OCI-LY7 (cell line): ENCODE measurements around the gene UCHL1. TPM values are rescaled to one million over a fixed set of nuclear protein-coding genes. Genes with fewer than 3 reads are reported as not detected.

Experiments
- BruUV-seq: library from RNA; stranded (reverse); fragments of 400-500 nt; replicated peaks from 2 replicates; lab custom pipeline; 2021; lab: Mats Ljungman, UMichigan
- CTCF ChIA-PET: fragments of 300-600 bp; sonication (Branson Sonifier 250); formaldehyde crosslinking; loops from one replicate; lab custom pipeline; 2022; ENCODE audit warnings: antibody characterized with exemption; ENCODE audit not compliant: unreplicated experiment; lab: Charles Lee
- POLR2A ChIA-PET: fragments of 300-600 bp; sonication (Branson Sonifier 250); formaldehyde crosslinking; loops from one replicate; lab custom pipeline; 2022; ENCODE audit warnings: antibody characterized with exemption; lab: Charles Lee
- DNase-seq: peaks from one replicate; pipeline ENCODE4 v3.0.0-alpha.2; 2015; ENCODE audit warnings: low spot score
- H2AFZ ChIP-seq: fragments of 200-600 bp; sonication (generic), shearing (Covaris generic); 2 replicates; pipeline ENCODE4 v1.6.1; 2014; ENCODE audit warnings: mild to moderate bottlenecking, antibody characterized with exemption, low read length, moderate library complexity
- H3K27ac ChIP-seq: fragments of 200-600 bp; sonication (generic); 2 replicates; pipeline ENCODE4 v1.5.1; 2014; ENCODE audit warnings: mixed run types, low read depth, mild to moderate bottlenecking, moderate library complexity, low read length, inconsistent platforms; ENCODE audit not compliant: poor library complexity, severe bottlenecking
- H3K36me3 ChIP-seq: fragments of 200-600 bp; sonication (generic); 2 replicates; pipeline ENCODE4 v1.6.1; 2014; ENCODE audit warnings: mild to moderate bottlenecking, antibody characterized with exemption, low read length, moderate library complexity, mixed read lengths; ENCODE audit not compliant: insufficient read depth
- H3K4me1 ChIP-seq: fragments of 200-600 bp; sonication (generic); 2 replicates; pipeline ENCODE4 v1.5.1; 2014; ENCODE audit warnings: mild to moderate bottlenecking, low read length; ENCODE audit not compliant: insufficient read depth, poor library complexity, severe bottlenecking
- H3K4me2 ChIP-seq: fragments of 200-600 bp; sonication (generic); 2 replicates; pipeline ENCODE4 v1.6.1; 2014; ENCODE audit warnings: mild to moderate bottlenecking, low read length
- H3K4me3 ChIP-seq: fragments of 200-600 bp; sonication (generic); 2 replicates; pipeline ENCODE4 v1.5.1; 2014; ENCODE audit warnings: mild to moderate bottlenecking, low read depth, low read length; ENCODE audit not compliant: poor library complexity, severe bottlenecking
- H3K79me2 ChIP-seq: fragments of 200-600 bp; sonication (generic); 2 replicates; pipeline ENCODE4 v1.6.1; 2016; ENCODE audit warnings: low read depth, mild to moderate bottlenecking, low read length, moderate library complexity, mixed read lengths; ENCODE audit not compliant: insufficient read depth
- H3K9me2 ChIP-seq: fragments of 200-600 bp; sonication (generic); 2 replicates; pipeline ENCODE4 v1.6.1; 2016; ENCODE audit warnings: mild to moderate bottlenecking, low read length, mixed read lengths; ENCODE audit not compliant: insufficient read depth
- H3K9me3 ChIP-seq: fragments of 200-600 bp; sonication (generic); 2 replicates; pipeline ENCODE4 v1.6.1; 2014; ENCODE audit warnings: mild to moderate bottlenecking, mixed run types, low read length, mixed read lengths
- H4K20me1 ChIP-seq: fragments of 200-600 bp; sonication (generic); 2 replicates; pipeline ENCODE4 v1.6.1; 2014; ENCODE audit warnings: mild to moderate bottlenecking, antibody characterized with exemption, low read length, moderate library complexity, mixed read lengths; ENCODE audit not compliant: insufficient read depth
- EZH2phosphoT487 ChIP-seq: fragments of 200-600 bp; sonication (generic); IDR thresholded peaks from 2 replicates; pipeline ENCODE4 v1.6.1; 2018; ENCODE audit warnings: low read depth, borderline replicate concordance, mild to moderate bottlenecking, mixed run types, antibody characterized with exemption, low read length, moderate library complexity, mixed read lengths
- intact Hi-C: fragments of 100-400 bp; cut with micrococcal nuclease; formaldehyde crosslinking; loops from one replicate; pipeline ENCODE4 v1.10.0; 2022; ENCODE audit not compliant: unreplicated experiment
- total RNA-seq, 2 experiments: library from RNA; depleted of rRNA in 1 of 2; stranded (reverse); fragments of >200 nt in 1 of 2; shearing (Covaris generic) in 1 of 2; gene quantifications; 2 replicates each; pipeline ENCODE4 v1.2.3, GENCODE V29; 2014 to 2022
- TF ChIP-seq, protein P1 (sequence below): fragments of 200-600 bp; sonication (generic); conservative IDR thresholded peaks from 2 replicates; pipeline ENCODE4 v1.5.1; 2014; ENCODE audit warnings: mild to moderate bottlenecking, antibody characterized with exemption, low read length, moderate library complexity, mixed read lengths

The UCHL1 gene
- total RNA-seq, 2 experiments from 2014 or later, result 430 to 432 TPM

DNA sequence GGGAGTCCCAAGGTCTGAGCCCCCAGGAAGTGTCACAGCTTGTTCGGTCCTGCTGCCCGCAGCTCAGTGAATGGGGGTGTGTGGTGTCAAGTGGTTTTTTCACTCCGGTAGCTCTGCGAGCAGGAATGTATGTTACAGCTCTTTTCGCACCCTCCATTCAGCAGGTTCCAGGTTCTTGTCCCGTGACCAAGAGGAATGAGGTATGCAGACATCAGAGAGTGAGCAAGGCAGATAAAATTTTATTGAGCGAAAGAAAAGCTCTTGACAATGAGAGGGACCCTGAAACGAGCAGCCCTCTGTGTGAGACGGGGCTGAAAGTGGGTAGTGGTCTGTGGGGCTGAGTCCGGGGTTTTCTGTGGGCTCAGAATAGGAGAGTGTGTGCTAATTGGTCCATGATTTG, 31.5 kb downstream of the UCHL1 start:
- intact Hi-C loops, result no loop called here
- no peak overlapping the region for H3K4me3 ChIP-seq
- H2AFZ ChIP-seq, result no peak overlapping the region
- H3K4me2 ChIP-seq, result no peak overlapping the region
- no peak overlapping the region for H3K27ac ChIP-seq
- BruUV-seq, result no TSS peak
- H3K36me3 ChIP-seq, result no peaks in the 10 kb centered on the region
- H3K4me1 ChIP-seq, result no peaks in the 10 kb centered on the region
- no peaks in the 10 kb centered on the region for H3K9me3 ChIP-seq
- H3K79me2 ChIP-seq, result no peaks in the 10 kb centered on the region
- no peak for DNase-seq
- POLR2A ChIA-PET, result no interaction called here
- CTCF ChIA-PET, result no interaction called here
- no peak for TF ChIP-seq EZH2phosphoT487
- TF ChIP-seq, protein P1, sequence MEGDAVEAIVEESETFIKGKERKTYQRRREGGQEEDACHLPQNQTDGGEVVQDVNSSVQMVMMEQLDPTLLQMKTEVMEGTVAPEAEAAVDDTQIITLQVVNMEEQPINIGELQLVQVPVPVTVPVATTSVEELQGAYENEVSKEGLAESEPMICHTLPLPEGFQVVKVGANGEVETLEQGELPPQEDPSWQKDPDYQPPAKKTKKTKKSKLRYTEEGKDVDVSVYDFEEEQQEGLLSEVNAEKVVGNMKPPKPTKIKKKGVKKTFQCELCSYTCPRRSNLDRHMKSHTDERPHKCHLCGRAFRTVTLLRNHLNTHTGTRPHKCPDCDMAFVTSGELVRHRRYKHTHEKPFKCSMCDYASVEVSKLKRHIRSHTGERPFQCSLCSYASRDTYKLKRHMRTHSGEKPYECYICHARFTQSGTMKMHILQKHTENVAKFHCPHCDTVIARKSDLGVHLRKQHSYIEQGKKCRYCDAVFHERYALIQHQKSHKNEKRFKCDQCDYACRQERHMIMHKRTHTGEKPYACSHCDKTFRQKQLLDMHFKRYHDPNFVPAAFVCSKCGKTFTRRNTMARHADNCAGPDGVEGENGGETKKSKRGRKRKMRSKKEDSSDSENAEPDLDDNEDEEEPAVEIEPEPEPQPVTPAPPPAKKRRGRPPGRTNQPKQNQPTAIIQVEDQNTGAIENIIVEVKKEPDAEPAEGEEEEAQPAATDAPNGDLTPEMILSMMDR, result no peak
- H4K20me1 ChIP-seq, result no peaks in the 10 kb centered on the region
- no peaks in the 10 kb centered on the region for H3K9me2 ChIP-seq

DNA sequence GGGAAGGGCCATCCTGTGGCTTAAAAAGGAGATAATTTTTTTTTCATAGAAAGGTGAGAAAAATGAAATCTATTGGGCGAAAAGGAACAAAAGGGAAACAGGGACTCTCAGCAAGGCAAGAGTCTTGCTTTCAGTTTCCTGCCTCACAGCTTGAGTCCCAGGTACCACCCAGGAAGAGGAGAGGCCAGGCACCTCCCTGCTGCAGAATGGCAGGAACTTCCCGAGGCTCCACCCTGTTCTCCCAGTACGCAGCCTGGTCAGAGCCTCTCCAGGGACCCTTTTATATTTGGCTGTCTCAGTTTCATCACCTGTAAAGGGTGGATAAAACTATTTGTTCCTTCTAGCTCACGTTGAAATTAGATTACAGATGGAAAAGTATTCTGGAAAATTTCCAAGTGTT, 33.8 kb downstream of the UCHL1 start:
- Histone ChIP-seq H2AFZ (no peak overlapping the region), H4K20me1 (no peaks in the 10 kb centered on the region), H3K36me3 (no peaks in the 10 kb centered on the region), H3K79me2 (no peaks in the 10 kb centered on the region), H3K9me3 (peaks cover 14% of the 10 kb centered on the region; the same call in 1 of the 2 replicates), H3K27ac (no peak overlapping the region), H3K4me3 (no peak overlapping the region), H3K9me2 (no peaks in the 10 kb centered on the region), H3K4me2 (no peak overlapping the region), H3K4me1 (no peaks in the 10 kb centered on the region)
- DNase-seq, result no peak
- intact Hi-C loops, result no loop called here
- ChIA-PET POLR2A (no interaction called here), CTCF (no interaction called here)
- no peak for TF ChIP-seq EZH2phosphoT487
- TF ChIP-seq, protein P1, result no peak
- no TSS peak for BruUV-seq

DNA sequence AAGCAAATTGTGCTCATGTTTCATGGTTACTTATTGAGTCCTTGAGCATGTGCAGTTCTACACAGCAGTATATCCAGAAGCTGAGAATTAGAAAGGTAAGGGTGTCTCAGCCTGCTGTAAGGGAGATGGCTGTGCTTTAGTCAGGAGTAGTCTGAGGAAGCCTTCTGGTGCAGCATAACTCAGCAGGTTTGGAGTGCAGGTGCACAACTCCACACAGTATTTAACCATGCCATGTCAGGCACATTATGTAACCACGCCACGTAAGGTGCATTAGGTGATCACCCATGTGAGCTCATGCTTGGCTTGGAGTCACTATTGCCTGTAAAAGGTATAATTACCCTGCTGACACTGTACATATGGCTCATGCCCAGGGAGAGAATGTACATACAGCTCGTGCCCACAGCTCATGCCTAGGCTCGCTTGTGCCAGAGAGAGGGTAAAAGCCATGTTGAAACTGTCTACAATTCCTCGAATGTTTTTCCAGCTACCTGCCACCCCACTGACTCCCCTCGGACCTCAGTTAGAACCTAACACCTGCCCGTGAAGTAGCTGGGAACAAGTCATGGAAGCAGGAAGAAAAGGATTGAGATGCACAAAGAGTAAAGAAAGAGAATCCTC, 37.8 kb downstream of the UCHL1 start:
- no peak overlapping the region for H2AFZ ChIP-seq
- no peak overlapping the region for H3K4me3 ChIP-seq
- TF ChIP-seq, protein P1, result no peak
- TF ChIP-seq EZH2phosphoT487, result no peak
- intact Hi-C loops, result no loop called here
- no peak overlapping the region for H3K4me2 ChIP-seq
- H4K20me1 ChIP-seq, result no peaks in the 10 kb centered on the region
- ChIA-PET POLR2A (interaction anchor here (0.6 kb wide), 1 partner anchor 28 kb away, joined by 3 read pairs; no protein-coding TSS in a partner anchor), CTCF (no interaction called here)
- H3K79me2 ChIP-seq, result no peaks in the 10 kb centered on the region
- H3K9me2 ChIP-seq, result no peaks in the 10 kb centered on the region
- H3K27ac ChIP-seq, result no peak overlapping the region
- no peaks in the 10 kb centered on the region for H3K4me1 ChIP-seq
- BruUV-seq, result no TSS peak
- peak; percentile 76 for DNase-seq
- no peaks in the 10 kb centered on the region for H3K36me3 ChIP-seq
- peaks cover 14% of the 10 kb centered on the region; the same call in 1 of the 2 replicates for H3K9me3 ChIP-seq
